Neural progenitor cell (in vitro differentiated cells): ENCODE measurements around the gene RPS13.
"Not testable (repeated sequence)": the region's sequence is repeated elsewhere in the genome, so short reads cannot be mapped to it uniquely, and the experiment has no call there.

ENCODE experiments used
- CTCF ChIP-seq: fragments of 200-600 bp; sonication (generic); IDR thresholded peaks from 2 replicates; pipeline ENCODE4 v1.5.1; 2017; ENCODE audit warnings: antibody characterized with exemption, mild to moderate bottlenecking
- EZH2 ChIP-seq: fragments of 200-600 bp; sonication (generic); IDR thresholded peaks from 2 replicates; pipeline ENCODE4 v1.6.1; 2017; ENCODE audit warnings: antibody characterized with exemption, mild to moderate bottlenecking, moderate library complexity
- EZH2phosphoT487 ChIP-seq: fragments of 200-600 bp; sonication (generic); IDR thresholded peaks from 2 replicates; pipeline ENCODE4 v1.6.1; 2017; ENCODE audit warnings: antibody characterized with exemption

GRCh38 chr11:17051146-17051545 is 26.3 kb downstream of the RPS13 start:
- TF ChIP-seq CTCF, EZH2, EZH2phosphoT487: not testable (repeated sequence)
